K562 (cell line): ENCODE data around the gene CHPF2. TPM values are rescaled to one million over a fixed set of nuclear protein-coding genes. Genes with fewer than 3 reads are reported as not detected.

Experiments used
- BCOR ChIP-seq: fragments of 450-650 bp; IDR thresholded peaks from 2 replicates; pipeline ENCODE4 v1.6.1; 2016
- CREB3L1 ChIP-seq: fragments of 450-650 bp; IDR thresholded peaks from 2 replicates; pipeline ENCODE4 v1.6.1; 2014; ENCODE audit warnings: low read depth, mild to moderate bottlenecking, moderate library complexity, borderline replicate concordance
- ETS1 ChIP-seq: conservative IDR thresholded peaks from 2 replicates; pipeline ENCODE4 v1.6.1; 2011; ENCODE audit warnings: low read depth, mild to moderate bottlenecking, low read length; ENCODE audit not compliant: control insufficient read depth
- FOXJ3 ChIP-seq: sonication (generic); formaldehyde crosslinking; IDR thresholded peaks from 2 replicates; pipeline ENCODE4 v1.4.0; 2020; ENCODE audit warnings: mild to moderate bottlenecking, missing genetic modification reagents
- KLF6 ChIP-seq: fragments of 250-450 bp; sonication (Bioruptor Pico); IDR thresholded peaks from 2 replicates; pipeline ENCODE4 v1.4.0; 2020; ENCODE audit warnings: mild to moderate bottlenecking, moderate library complexity, borderline replicate concordance
- MCM3 ChIP-seq: fragments of 450-650 bp; IDR thresholded peaks from 2 replicates; pipeline ENCODE4 v1.6.1; 2016
- NFE2 ChIP-seq: IDR thresholded peaks from 2 replicates; pipeline ENCODE4 v1.6.1; 2014; ENCODE audit warnings: antibody characterized with exemption, low read depth
- PKNOX1 ChIP-seq: fragments of 450-650 bp; IDR thresholded peaks from 2 replicates; pipeline ENCODE4 v1.6.1; 2016
- POLR2AphosphoS5 ChIP-seq: IDR thresholded peaks from 2 replicates; pipeline ENCODE4 v1.6.1; 2011; ENCODE audit warnings: mild to moderate bottlenecking, low read depth, low read length, moderate library complexity; ENCODE audit not compliant: control insufficient read depth, insufficient read depth
- PRDM10 ChIP-seq: fragments of 450-650 bp; IDR thresholded peaks from 2 replicates; pipeline ENCODE4 v1.6.1; 2018; ENCODE audit not compliant: partially characterized antibody
- SNIP1 ChIP-seq: fragments of 450-650 bp; IDR thresholded peaks from 2 replicates; pipeline ENCODE4 v1.7.1; 2017; ENCODE audit warnings: low read depth, mild to moderate bottlenecking
- TFE3 ChIP-seq: fragments of 450-650 bp; formaldehyde crosslinking; IDR thresholded peaks from 2 replicates; pipeline ENCODE4 v1.4.0; 2020; ENCODE audit warnings: mild to moderate bottlenecking, mixed read lengths
- YY1 ChIP-seq, 3 experiments: IDR thresholded peaks; 2 replicates each; pipeline ENCODE4 v1.6.1; 2011; ENCODE audit warnings: low read length in 2 of 3, mild to moderate bottlenecking in 2 of 3, moderate library complexity in 2 of 3, borderline replicate concordance in 1 of 3, control low read depth in 1 of 3, low read depth in 1 of 3; ENCODE audit not compliant: insufficient read depth in 3 of 3, insufficient replicate concordance in 2 of 3, control insufficient read depth in 1 of 3, insufficient read length in 1 of 3; ENCODE audit errors: extremely low read depth in 1 of 3
- ZC3H8 ChIP-seq: fragments of 450-650 bp; IDR thresholded peaks from 2 replicates; pipeline ENCODE4 v1.6.1; 2017
- ZNF57 ChIP-seq: fragments of 450-650 bp; formaldehyde crosslinking; IDR thresholded peaks from 2 replicates; pipeline ENCODE4 v1.4.0; 2020; ENCODE audit warnings: mild to moderate bottlenecking, moderate library complexity
- polyA plus RNA-seq, 8 experiments: library from polyadenylated mRNA; depleted of rRNA in 4 of 8; stranded (reverse) in 5 of 8; unstranded in 3 of 8; fragments of >200 nt; fragmentation: Nextera tagmentation in 2 of 8; fragmentation: Illumina TruSeq in 1 of 8; extraction: Ambion mirVana in 2 of 8; extraction: Trizol in 1 of 8; gene quantifications; 2 replicates each; pipeline versions ENCODE4 v1.2.1 to v1.2.3, GENCODE V29; 2011 to 2014; ENCODE audit warnings: inconsistent platforms in 1 of 8, missing spikeins in 1 of 8
- total RNA-seq, 7 experiments: library from RNA; depleted of rRNA in 6 of 7; stranded (reverse); fragments of >200 nt in 6 of 7; fragmentation: Illumina TruSeq in 2 of 7; extraction: Trizol in 2 of 7; gene quantifications; 2 replicates each; pipeline versions ENCODE4 v1.2.1 to v1.2.3, GENCODE V29; 2011 to 2021; ENCODE audit warnings: low replicate concordance in 1 of 7

Gene CHPF2
- total and polyA plus RNA-seq, 9 of the 15 experiments (the other 6 are each of a cell fraction or from before 2014, with no cell fraction given), result 0.08 to 32.8 (median 10.5) TPM

GRCh38 chr7:151232091-151232916 lies at the start of gene CHPF2 (continued):
- TF ChIP-seq ETS1 (peak; percentile 85), YY1 (IDR thresholded peaks at IDR 0.05; ENCODE audit: borderline replicate concordance in 1 of 3, control insufficient read depth in 1 of 3, extremely low read depth in 1 of 3, insufficient read depth in 3 of 3, insufficient read length in 1 of 3, insufficient replicate concordance in 2 of 3, low read depth in 1 of 3, low read length in 2 of 3) (peak in 2 of 3 experiments; percentile 71 to 73), PKNOX1 (peak; percentile 99), CREB3L1 (peak; percentile 96), ZC3H8 (no peak), KLF6 (CRISPR knock-in tag) (no peak), NFE2 (peak; percentile 21; the same call in 1 of the 2 replicates), BCOR (no peak), MCM3 (no peak), ZNF57 (CRISPR knock-in tag) (no peak), PRDM10 (peak; percentile 23), POLR2AphosphoS5 (peak; percentile 64; the same call in 1 of the 2 replicates), SNIP1 (peak; percentile 90), TFE3 (no peak), FOXJ3 (CRISPR knock-in tag) (no peak)
